ENCODE data around the gene PBX2. TPM values are rescaled to one million over a fixed set of nuclear protein-coding genes. Genes with fewer than 3 reads are reported as not detected.

Gene PBX2
- total and polyA plus RNA-seq, 11 donors, result 25.3 to 60.4 (median 39.7) TPM

DNA sequence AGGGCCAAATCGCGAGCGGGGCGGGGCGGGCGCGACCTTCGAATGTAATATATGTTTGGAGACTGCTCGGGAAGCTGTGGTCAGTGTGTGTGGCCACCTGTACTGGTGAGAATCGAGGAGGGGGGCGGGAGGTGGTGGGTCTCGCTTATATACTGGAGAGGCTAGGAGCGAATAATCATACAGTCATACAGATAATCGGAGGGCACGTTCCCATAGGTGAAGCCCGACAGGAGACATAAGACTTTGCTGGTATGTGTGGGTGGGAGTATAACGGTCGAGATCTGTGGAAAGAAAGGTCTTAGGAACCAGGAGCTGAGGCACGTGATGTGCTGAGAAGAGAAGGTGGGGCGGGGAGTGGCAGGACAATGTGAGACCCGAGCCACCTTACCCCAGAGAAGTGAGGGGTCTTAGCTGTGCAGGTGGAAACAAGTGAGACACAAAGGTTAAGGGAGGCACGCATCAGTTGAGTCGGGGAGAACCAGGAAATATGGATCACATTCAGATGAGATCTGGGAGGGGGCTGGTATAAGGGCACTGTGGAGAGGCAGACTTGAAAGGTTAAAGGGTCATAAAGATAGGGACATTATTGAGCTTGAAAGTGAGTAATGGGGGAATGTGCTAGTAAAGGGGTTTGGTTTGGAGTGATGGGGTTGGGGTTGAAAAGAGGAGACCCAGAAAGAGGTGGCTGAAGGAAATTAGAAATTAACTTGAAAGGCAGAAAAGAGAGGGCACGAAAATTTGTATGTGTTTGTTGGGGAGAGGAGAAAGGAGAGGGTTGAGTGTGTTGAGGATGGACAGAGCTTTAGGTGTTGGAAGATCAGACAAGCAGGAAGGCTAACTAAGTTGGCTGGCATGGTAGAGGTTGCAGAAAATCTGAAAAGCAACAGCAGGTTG is 11.2 kb downstream of the PBX2 start:
- H3K27me3 ChIP-seq, result no peaks in the 10 kb centered on the region
- peaks cover 11 to 75% (median 57%) of the 10 kb centered on the region in 12 donors for H3K4me1 ChIP-seq
- ATAC-seq (no peak), DNase-seq (peak in 1 of 5 donors; percentile 28)
- peak overlapping the region; percentile 47 to 99 (median 87) for H3K4me3 ChIP-seq
- H3K9me3 ChIP-seq, result no peaks in the 10 kb centered on the region
- peaks cover 0 to 44% (median 32%) of the 10 kb centered on the region in 9 donors for H3K36me3 ChIP-seq
- peak overlapping the region; percentile 87 to 100 (median 97) for H3K27ac ChIP-seq
- intact Hi-C loops (cut with DNase I), result loop anchor here in 5 of 10 donors (1.0 to 10.0 kb wide), 4 partner anchors 17 to 514 kb away; partner anchors contain the start of genes C6orf47 (in 2 of the 5), CSNK2B (in 2 of the 5), GPANK1 (in 2 of the 5) and LY6G5B (in 2 of the 5)
- WGBS, 4 donors, result 2 to 4% (median 4%) methylated on average over 21 to 24 of the region's 24 CpGs
- TF ChIP-seq POLR2A (IDR thresholded peaks at IDR 0.05), result no peak
- TF ChIP-seq, protein P1, sequence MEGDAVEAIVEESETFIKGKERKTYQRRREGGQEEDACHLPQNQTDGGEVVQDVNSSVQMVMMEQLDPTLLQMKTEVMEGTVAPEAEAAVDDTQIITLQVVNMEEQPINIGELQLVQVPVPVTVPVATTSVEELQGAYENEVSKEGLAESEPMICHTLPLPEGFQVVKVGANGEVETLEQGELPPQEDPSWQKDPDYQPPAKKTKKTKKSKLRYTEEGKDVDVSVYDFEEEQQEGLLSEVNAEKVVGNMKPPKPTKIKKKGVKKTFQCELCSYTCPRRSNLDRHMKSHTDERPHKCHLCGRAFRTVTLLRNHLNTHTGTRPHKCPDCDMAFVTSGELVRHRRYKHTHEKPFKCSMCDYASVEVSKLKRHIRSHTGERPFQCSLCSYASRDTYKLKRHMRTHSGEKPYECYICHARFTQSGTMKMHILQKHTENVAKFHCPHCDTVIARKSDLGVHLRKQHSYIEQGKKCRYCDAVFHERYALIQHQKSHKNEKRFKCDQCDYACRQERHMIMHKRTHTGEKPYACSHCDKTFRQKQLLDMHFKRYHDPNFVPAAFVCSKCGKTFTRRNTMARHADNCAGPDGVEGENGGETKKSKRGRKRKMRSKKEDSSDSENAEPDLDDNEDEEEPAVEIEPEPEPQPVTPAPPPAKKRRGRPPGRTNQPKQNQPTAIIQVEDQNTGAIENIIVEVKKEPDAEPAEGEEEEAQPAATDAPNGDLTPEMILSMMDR (IDR thresholded peaks at IDR 0.05), result no peak

DNA sequence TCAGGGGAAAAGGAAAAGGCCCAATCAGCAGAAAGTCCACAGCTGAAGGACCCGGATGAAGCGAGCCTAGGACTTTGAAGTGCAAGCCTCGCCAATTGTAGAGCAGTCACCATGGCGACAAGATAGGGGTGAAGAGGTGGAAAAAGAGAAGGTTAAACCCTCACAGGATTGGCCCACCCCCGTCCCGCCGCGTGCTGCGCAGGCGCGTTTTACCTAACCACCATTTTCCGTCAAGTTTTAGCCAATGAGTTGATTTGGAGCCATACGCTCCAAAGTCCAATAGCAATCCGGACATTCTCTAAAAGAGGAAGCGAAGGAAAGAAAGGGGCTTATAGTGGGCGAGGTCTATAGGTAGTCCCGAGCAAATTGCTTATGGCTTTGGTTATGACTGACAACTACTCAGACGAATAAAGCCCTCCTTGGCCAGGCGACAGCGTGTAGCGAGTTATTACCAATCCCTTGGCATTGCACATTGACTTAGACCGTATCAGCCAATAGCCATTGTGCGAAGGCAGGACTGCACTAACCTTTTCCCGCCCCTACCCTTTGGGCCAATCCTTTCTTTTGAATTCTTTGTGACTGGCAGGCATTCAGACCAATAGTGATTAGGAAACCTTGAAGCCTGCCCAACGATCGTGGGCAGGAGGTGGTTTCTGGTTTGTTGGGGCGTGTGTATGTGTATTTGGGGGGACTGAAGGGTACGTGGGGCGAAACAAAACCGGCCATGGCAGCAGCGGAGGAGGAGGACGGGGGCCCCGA is 12.0 kb downstream of the PBX2 start, which contains the start of gene RNF5:
Gene RNF5, plus strand, starts transcription at position 618 of the 759 bp plus-strand sequence. Its CDS starts 107 bp downstream, at position 725.
- peak; percentile 92 to 98 (median 97) for DNase-seq
- H3K9me3 ChIP-seq, result no peaks in the 10 kb centered on the region
- intact Hi-C loops (cut with DNase I), result loop anchor here in 6 of 10 donors (1.0 to 10.0 kb wide), 5 partner anchors 17 to 513 kb away; partner anchors contain the start of genes C6orf47 (in 2 of the 6), CSNK2B (in 2 of the 6), GPANK1 (in 2 of the 6) and LY6G5B (in 2 of the 6)
- H3K4me1 ChIP-seq, result peaks cover 11 to 76% (median 52%) of the 10 kb centered on the region in 12 donors
- TF ChIP-seq, protein P1 (IDR thresholded peaks at IDR 0.05), result no peak
- TF ChIP-seq POLR2A (IDR thresholded peaks at IDR 0.05), result peak in 1 of 2 donors; percentile 30
- no peaks in the 10 kb centered on the region for H3K27me3 ChIP-seq
- H3K36me3 ChIP-seq, result peaks cover 0 to 36% (median 25%) of the 10 kb centered on the region in 9 donors
- peak within 1 kb of the TSS; percentile 47 to 99 (median 87) for H3K4me3 ChIP-seq
- peak; percentile 82 to 89 (median 88) for ATAC-seq
- 0 to 2% (median 1%) methylated on average over 28 to 33 of the region's 33 CpGs for WGBS, 4 donors
- H3K27ac ChIP-seq, result peak within 1 kb of the TSS; percentile 87 to 100 (median 97)

DNA sequence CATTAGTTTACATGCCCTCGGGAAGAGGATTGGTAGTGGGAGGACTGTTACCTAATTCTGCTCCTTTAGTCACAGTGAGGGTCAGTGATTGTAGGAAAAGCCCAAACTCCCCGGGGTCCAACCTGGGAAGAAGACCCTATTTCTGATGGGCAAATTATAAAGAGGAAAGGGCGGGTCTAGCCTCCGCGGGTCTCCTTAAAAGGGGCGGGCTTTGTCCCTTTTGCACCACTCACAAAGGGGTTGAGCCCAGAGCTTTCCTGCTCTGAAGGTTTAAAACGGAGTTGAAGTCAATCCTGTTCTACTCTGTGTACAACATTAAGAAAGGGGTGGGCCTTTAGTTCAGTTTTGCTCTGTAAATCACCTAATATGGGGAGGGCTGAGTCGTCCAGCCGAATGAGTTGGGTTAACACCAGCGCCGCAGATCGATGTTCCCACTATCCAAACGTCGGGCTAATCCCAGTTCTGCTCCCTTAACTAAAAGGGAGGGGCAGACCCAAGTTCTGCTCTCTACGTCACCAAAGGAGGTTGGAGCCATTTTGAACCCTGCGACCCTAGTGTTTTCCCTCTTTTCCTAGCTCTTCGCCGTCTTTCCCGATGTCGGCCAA is 12.7 kb downstream of the PBX2 start:
- intact Hi-C loops (cut with DNase I), result loop anchor here in 5 of 10 donors (1.0 to 10.0 kb wide), 5 partner anchors 18 to 512 kb away; partner anchors contain the start of genes C6orf47 (in 2 of the 5), CSNK2B (in 2 of the 5), GPANK1 (in 2 of the 5) and LY6G5B (in 2 of the 5)
- DNase-seq, result peak in 1 of 5 donors; percentile 59
- H3K36me3 ChIP-seq, result peaks cover 0 to 29% (median 18%) of the 10 kb centered on the region in 9 donors

More for the DNA sequence above, 12.7 kb downstream of the PBX2 start:
- 0 to 2% (median 1%) methylated on average over 19 to 20 of the region's 20 CpGs for WGBS, 4 donors
- peaks cover 11 to 71% (median 48%) of the 10 kb centered on the region in 12 donors for H3K4me1 ChIP-seq
- no peaks in the 10 kb centered on the region for H3K27me3 ChIP-seq
- ATAC-seq, result peak; percentile 1 to 23 (median 15)
- H3K9me3 ChIP-seq, result no peaks in the 10 kb centered on the region
- H3K27ac ChIP-seq, result peak overlapping the region; percentile 87 to 100 (median 97)
- peak overlapping the region; percentile 26 to 99 (median 87) for H3K4me3 ChIP-seq
- TF ChIP-seq, protein P1 (IDR thresholded peaks at IDR 0.05), result no peak
- TF ChIP-seq POLR2A (IDR thresholded peaks at IDR 0.05), result peak in 1 of 2 donors; percentile 39

All from heart left ventricle (tissue), 16 donors.